Activated T-helper 1 cell treated with anti-CD3 and anti-CD28 coated beads, Interleukin-12 subunit alpha, Interleukin-12 subunit beta, Interleukin-2, Interleukin-4 antibody, amounts not matched to agents 30 ng/mL and 10 ng/mL and 1 ng/mL, durations not matched to agents 14 hours and 24 hours and 36 hours (primary cell): ENCODE measurements around the gene KIF1B. TPM values are rescaled to one million over a fixed set of nuclear protein-coding genes. Genes with fewer than 3 reads are reported as not detected.
"Not testable (repeated sequence)": the region's sequence is repeated elsewhere in the genome, so short reads cannot be mapped to it uniquely, and the experiment has no call there.

Experiments
- DNase-seq: peaks from one replicate; pipeline ENCODE4 v3.0.0; 2021; ENCODE audit warnings: low spot score
- H3K27ac Mint-ChIP-seq: one replicate; pipeline ENCODE4 v1.8.0; 2021; ENCODE audit warnings: mild to moderate bottlenecking, mixed read lengths
- H3K27me3 Mint-ChIP-seq: one replicate; pipeline ENCODE4 v1.8.0; 2022; ENCODE audit warnings: mild to moderate bottlenecking, moderate library complexity, mixed read lengths; ENCODE audit not compliant: insufficient read depth
- H3K36me3 Mint-ChIP-seq: one replicate; pipeline ENCODE4 v1.8.0; 2021; ENCODE audit warnings: low read depth, mixed read lengths
- H3K4me1 Mint-ChIP-seq: one replicate; pipeline ENCODE4 v1.8.0; 2021; ENCODE audit warnings: low read depth, mixed read lengths
- H3K4me3 Mint-ChIP-seq: one replicate; pipeline ENCODE4 v1.8.0; 2021; ENCODE audit warnings: mild to moderate bottlenecking, moderate library complexity, mixed read lengths
- H3K9me3 Mint-ChIP-seq: one replicate; pipeline ENCODE4 v1.8.0; 2021; ENCODE audit warnings: mixed read lengths
- intact Hi-C: fragments of 100-400 bp; cut with micrococcal nuclease; formaldehyde crosslinking; loops from one replicate; pipeline ENCODE4 v1.15.1; 2024
- total RNA-seq: library from RNA; stranded (reverse); gene quantifications from 2 replicates; pipeline ENCODE4 v1.2.3, GENCODE V29; 2022

The KIF1B gene
- total RNA-seq, 1 donor from 2014 or later: 15.8 TPM

- Mint-ChIP-seq H3K27me3 (no peaks in the 10 kb centered on the region), H3K36me3 (no peaks in the 10 kb centered on the region), H3K27ac (no peak overlapping the region), H3K9me3 (no peaks in the 10 kb centered on the region), H3K4me1 (no peaks in the 10 kb centered on the region), H3K4me3 (no peak overlapping the region)
- intact Hi-C loops: no loop called here
- DNase-seq: no peak
Measured at GRCh38 chr1:10228528-10228927, 18.2 kb downstream of the KIF1B start.

- Mint-ChIP-seq H3K9me3 (no peaks in the 10 kb centered on the region), H3K4me1 (no peaks in the 10 kb centered on the region), H3K27ac (no peak overlapping the region), H3K36me3 (no peaks in the 10 kb centered on the region), H3K27me3 (peaks cover 1% of the 10 kb centered on the region), H3K4me3 (no peak overlapping the region)
- intact Hi-C loops: no loop called here
- no peak for DNase-seq
Measured at GRCh38 chr1:10229903-10230302, 19.5 kb downstream of the KIF1B start.

GRCh38 chr1:10232163-10232562, 21.8 kb downstream of the KIF1B start:
- H3K4me1 Mint-ChIP-seq: peaks cover 8% of the 10 kb centered on the region
- H3K27me3 Mint-ChIP-seq: peaks cover 1% of the 10 kb centered on the region
- no peak overlapping the region for H3K4me3 Mint-ChIP-seq
- DNase-seq: no peak
- no peak overlapping the region for H3K27ac Mint-ChIP-seq
- H3K9me3 Mint-ChIP-seq: no peaks in the 10 kb centered on the region
- no peaks in the 10 kb centered on the region for H3K36me3 Mint-ChIP-seq
- intact Hi-C loops: no loop called here

GRCh38 chr1:10236405-10237156, 26.2 kb downstream of the KIF1B start:
- Mint-ChIP-seq H3K9me3 (no peaks in the 10 kb centered on the region), H3K4me1 (peaks cover 16% of the 10 kb centered on the region), H3K27me3 (peaks cover 1% of the 10 kb centered on the region), H3K27ac (peak overlapping the region; percentile 19), H3K4me3 (no peak overlapping the region), H3K36me3 (no peaks in the 10 kb centered on the region)
- DNase-seq: no peak
- intact Hi-C loops: loop anchor here (2.0 kb wide), 1 partner anchor 26 kb away; the partner anchor contains the start of gene KIF1B

GRCh38 chr1:10237157-10237539, 26.8 kb downstream of the KIF1B start:
- peaks cover 21% of the 10 kb centered on the region for H3K4me1 Mint-ChIP-seq
- H3K4me3 Mint-ChIP-seq: no peak overlapping the region
- no peak for DNase-seq
- H3K36me3 Mint-ChIP-seq: no peaks in the 10 kb centered on the region
- intact Hi-C loops: loop anchor here (2.0 kb wide), 1 partner anchor 26 kb away; the partner anchor contains the start of gene KIF1B
- H3K27ac Mint-ChIP-seq: no peak overlapping the region
- no peaks in the 10 kb centered on the region for H3K9me3 Mint-ChIP-seq
- H3K27me3 Mint-ChIP-seq: peaks cover 1% of the 10 kb centered on the region

- Mint-ChIP-seq H3K4me3 (no peak overlapping the region), H3K9me3 (no peaks in the 10 kb centered on the region), H3K4me1 (peaks cover 13% of the 10 kb centered on the region), H3K36me3 (no peaks in the 10 kb centered on the region), H3K27ac (no peak overlapping the region), H3K27me3 (no peaks in the 10 kb centered on the region)
- DNase-seq: no peak
- intact Hi-C loops: no loop called here
Measured at GRCh38 chr1:10242135-10242534, 31.8 kb downstream of the KIF1B start.

- no peak overlapping the region for H3K4me3 Mint-ChIP-seq
- no peaks in the 10 kb centered on the region for H3K36me3 Mint-ChIP-seq
- H3K9me3 Mint-ChIP-seq: no peaks in the 10 kb centered on the region
- intact Hi-C loops: no loop called here
- no peak for DNase-seq
- H3K27me3 Mint-ChIP-seq: no peaks in the 10 kb centered on the region
- no peak overlapping the region for H3K27ac Mint-ChIP-seq
- H3K4me1 Mint-ChIP-seq: peaks cover 8% of the 10 kb centered on the region
Measured at GRCh38 chr1:10242811-10243210, 32.4 kb downstream of the KIF1B start.

- H3K27me3 Mint-ChIP-seq: peaks cover 1% of the 10 kb centered on the region
- intact Hi-C loops: no loop called here
- peaks cover 2% of the 10 kb centered on the region for H3K36me3 Mint-ChIP-seq
- no peak overlapping the region for H3K4me3 Mint-ChIP-seq
- H3K27ac Mint-ChIP-seq: no peak overlapping the region
- no peaks in the 10 kb centered on the region for H3K9me3 Mint-ChIP-seq
- no peak for DNase-seq
- peaks cover 6% of the 10 kb centered on the region for H3K4me1 Mint-ChIP-seq
Measured at GRCh38 chr1:10245674-10246073, 35.3 kb downstream of the KIF1B start.

- peaks cover 2% of the 10 kb centered on the region for H3K36me3 Mint-ChIP-seq
- DNase-seq: no peak
- H3K27ac Mint-ChIP-seq: no peak overlapping the region
- intact Hi-C loops: loop anchor here (5.0 kb wide), 1 partner anchor 38 kb away; the partner anchor contains the start of gene KIF1B
- H3K9me3 Mint-ChIP-seq: no peaks in the 10 kb centered on the region
- H3K27me3 Mint-ChIP-seq: peaks cover 1% of the 10 kb centered on the region
- peaks cover 7% of the 10 kb centered on the region for H3K4me1 Mint-ChIP-seq
- H3K4me3 Mint-ChIP-seq: no peak overlapping the region
Measured at GRCh38 chr1:10249808-10250457, 39.6 kb downstream of the KIF1B start.

GRCh38 chr1:10250663-10251062, 40.3 kb downstream of the KIF1B start:
- Mint-ChIP-seq H3K27me3 (peaks cover 1% of the 10 kb centered on the region), H3K36me3 (peaks cover 2% of the 10 kb centered on the region), H3K9me3 (no peaks in the 10 kb centered on the region), H3K27ac (no peak overlapping the region), H3K4me1 (peaks cover 7% of the 10 kb centered on the region), H3K4me3 (no peak overlapping the region)
- DNase-seq: no peak
- intact Hi-C loops: loop anchor here (5.0 kb wide), 1 partner anchor 38 kb away; the partner anchor contains the start of gene KIF1B

GRCh38 chr1:10251325-10252108, 41.1 kb downstream of the KIF1B start:
- H3K36me3 Mint-ChIP-seq, H3K9me3 Mint-ChIP-seq, H3K4me3 Mint-ChIP-seq, H3K4me1 Mint-ChIP-seq, H3K27me3 Mint-ChIP-seq, H3K27ac Mint-ChIP-seq, DNase-seq: not testable (repeated sequence)
- intact Hi-C loops: loop anchor here (5.0 kb wide), 1 partner anchor 39 kb away; the partner anchor contains the start of gene KIF1B

- intact Hi-C loops: loop anchor here (5.0 kb wide), 1 partner anchor 40 kb away; the partner anchor contains the start of gene KIF1B
- H3K27ac Mint-ChIP-seq: no peak overlapping the region
- H3K9me3 Mint-ChIP-seq: no peaks in the 10 kb centered on the region
- no peak for DNase-seq
- peaks cover 1% of the 10 kb centered on the region for H3K27me3 Mint-ChIP-seq
- H3K36me3 Mint-ChIP-seq: peaks cover 2% of the 10 kb centered on the region
- no peak overlapping the region for H3K4me3 Mint-ChIP-seq
- H3K4me1 Mint-ChIP-seq: peaks cover 7% of the 10 kb centered on the region
Measured at GRCh38 chr1:10252508-10252907, 42.1 kb downstream of the KIF1B start.
